ENCODE measurements around the gene SERINC3.

GRCh38 chr20:44497761-44498160 is 24.1 kb downstream of the SERINC3 start:
- TF ChIP-seq CTCF (IDR thresholded peaks at IDR 0.05; ENCODE audit: poor library complexity) (no peak), EZH2 (IDR thresholded peaks at IDR 0.05; ENCODE audit: borderline replicate concordance) (no peak), EZH2phosphoT487 (IDR thresholded peaks at IDR 0.05; ENCODE audit: low read depth, severe bottlenecking, unreplicated experiment) (no peak)
